NB4 (cell line): Measurements from ENCODE around the gene KRTAP5-2.

ENCODE experiments used
- MYC ChIP-seq: IDR thresholded peaks from 2 replicates; pipeline ENCODE4 v1.6.1; 2011; ENCODE audit warnings: low read depth, low read length
- TF ChIP-seq, protein P1 (sequence below): IDR thresholded peaks from one replicate; pipeline ENCODE4 v1.5.1; 2012; ENCODE audit warnings: low read depth, low read length

DNA sequence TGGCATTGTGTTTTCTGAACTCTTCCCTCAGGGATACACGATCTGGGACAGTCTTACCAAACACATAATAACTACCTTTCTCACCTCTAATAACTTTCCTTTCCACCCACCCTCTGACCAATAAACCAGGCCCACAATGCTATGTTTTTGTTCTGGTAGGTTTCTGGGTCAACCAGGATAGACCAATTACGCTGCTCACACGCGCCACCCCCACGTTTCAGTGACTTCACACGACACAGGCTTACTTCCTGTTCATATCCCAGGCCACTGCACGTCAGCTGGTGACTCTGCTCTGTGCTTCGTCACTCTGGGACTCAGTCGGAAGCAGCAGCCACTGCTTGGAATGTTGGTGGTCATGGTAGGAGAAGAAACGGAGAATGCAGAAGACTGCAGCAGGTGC, 21.4 kb upstream of the KRTAP5-2 start:
- no peak for TF ChIP-seq MYC
- TF ChIP-seq, protein P1, sequence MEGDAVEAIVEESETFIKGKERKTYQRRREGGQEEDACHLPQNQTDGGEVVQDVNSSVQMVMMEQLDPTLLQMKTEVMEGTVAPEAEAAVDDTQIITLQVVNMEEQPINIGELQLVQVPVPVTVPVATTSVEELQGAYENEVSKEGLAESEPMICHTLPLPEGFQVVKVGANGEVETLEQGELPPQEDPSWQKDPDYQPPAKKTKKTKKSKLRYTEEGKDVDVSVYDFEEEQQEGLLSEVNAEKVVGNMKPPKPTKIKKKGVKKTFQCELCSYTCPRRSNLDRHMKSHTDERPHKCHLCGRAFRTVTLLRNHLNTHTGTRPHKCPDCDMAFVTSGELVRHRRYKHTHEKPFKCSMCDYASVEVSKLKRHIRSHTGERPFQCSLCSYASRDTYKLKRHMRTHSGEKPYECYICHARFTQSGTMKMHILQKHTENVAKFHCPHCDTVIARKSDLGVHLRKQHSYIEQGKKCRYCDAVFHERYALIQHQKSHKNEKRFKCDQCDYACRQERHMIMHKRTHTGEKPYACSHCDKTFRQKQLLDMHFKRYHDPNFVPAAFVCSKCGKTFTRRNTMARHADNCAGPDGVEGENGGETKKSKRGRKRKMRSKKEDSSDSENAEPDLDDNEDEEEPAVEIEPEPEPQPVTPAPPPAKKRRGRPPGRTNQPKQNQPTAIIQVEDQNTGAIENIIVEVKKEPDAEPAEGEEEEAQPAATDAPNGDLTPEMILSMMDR: no peak
